GM10266 (cell line): Measurements from ENCODE around the gene CMBL.
A peak's percentile ranks its signal among the peaks of the same experiment; 100 is the strongest.
"Not testable (repeated sequence)": the region's sequence is repeated elsewhere in the genome, so short reads cannot be mapped to it uniquely, and the experiment has no call there.

Experiments used
- DNase-seq: peaks from one replicate; pipeline ENCODE4 v3.0.0; 2012; ENCODE audit errors: extremely low spot score
- TF ChIP-seq, protein P1 (sequence below): IDR thresholded peaks from 2 replicates; pipeline ENCODE4 v1.5.1; 2012; ENCODE audit warnings: mild to moderate bottlenecking, low read depth; ENCODE audit not compliant: control insufficient read depth, insufficient read depth; ENCODE audit errors: missing control alignments

The CMBL gene

DNA sequence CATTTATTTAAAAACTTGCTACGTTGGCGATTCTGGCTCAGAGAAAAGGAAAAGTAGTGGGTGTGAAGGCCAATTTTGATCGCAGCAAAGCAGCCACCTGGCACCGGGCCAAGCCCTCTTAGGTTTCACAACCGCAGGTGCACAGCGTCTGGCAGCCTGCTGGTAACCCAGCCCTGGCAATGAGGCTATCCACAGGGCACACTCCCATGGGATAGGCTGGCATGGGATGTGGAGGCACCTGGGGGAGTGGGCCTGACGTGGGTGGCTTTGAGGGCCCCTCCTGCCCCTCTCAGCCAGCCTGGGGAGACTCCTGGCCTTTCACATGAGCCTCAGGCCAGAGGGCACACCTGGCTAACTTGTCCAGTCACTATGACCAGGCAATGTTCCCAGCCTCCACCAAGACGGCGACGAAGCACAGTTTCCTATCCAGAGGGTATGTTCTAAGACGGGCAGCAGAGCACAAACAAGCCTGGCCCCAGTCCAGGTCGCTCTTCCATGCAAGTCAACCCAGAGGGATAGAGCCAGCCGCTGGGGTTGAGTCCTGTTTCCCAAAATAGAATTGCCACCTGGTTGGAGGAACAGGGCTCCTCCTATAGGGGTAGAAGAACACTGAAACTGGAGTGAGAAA is 19.0 kb downstream of the CMBL start:
- DNase-seq: no peak
- TF ChIP-seq, protein P1, sequence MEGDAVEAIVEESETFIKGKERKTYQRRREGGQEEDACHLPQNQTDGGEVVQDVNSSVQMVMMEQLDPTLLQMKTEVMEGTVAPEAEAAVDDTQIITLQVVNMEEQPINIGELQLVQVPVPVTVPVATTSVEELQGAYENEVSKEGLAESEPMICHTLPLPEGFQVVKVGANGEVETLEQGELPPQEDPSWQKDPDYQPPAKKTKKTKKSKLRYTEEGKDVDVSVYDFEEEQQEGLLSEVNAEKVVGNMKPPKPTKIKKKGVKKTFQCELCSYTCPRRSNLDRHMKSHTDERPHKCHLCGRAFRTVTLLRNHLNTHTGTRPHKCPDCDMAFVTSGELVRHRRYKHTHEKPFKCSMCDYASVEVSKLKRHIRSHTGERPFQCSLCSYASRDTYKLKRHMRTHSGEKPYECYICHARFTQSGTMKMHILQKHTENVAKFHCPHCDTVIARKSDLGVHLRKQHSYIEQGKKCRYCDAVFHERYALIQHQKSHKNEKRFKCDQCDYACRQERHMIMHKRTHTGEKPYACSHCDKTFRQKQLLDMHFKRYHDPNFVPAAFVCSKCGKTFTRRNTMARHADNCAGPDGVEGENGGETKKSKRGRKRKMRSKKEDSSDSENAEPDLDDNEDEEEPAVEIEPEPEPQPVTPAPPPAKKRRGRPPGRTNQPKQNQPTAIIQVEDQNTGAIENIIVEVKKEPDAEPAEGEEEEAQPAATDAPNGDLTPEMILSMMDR: no peak

GRCh38 chr5:10286862-10287227 is 20.9 kb downstream of the CMBL start:
- TF ChIP-seq, protein P1: no peak
- no peak for DNase-seq

DNA sequence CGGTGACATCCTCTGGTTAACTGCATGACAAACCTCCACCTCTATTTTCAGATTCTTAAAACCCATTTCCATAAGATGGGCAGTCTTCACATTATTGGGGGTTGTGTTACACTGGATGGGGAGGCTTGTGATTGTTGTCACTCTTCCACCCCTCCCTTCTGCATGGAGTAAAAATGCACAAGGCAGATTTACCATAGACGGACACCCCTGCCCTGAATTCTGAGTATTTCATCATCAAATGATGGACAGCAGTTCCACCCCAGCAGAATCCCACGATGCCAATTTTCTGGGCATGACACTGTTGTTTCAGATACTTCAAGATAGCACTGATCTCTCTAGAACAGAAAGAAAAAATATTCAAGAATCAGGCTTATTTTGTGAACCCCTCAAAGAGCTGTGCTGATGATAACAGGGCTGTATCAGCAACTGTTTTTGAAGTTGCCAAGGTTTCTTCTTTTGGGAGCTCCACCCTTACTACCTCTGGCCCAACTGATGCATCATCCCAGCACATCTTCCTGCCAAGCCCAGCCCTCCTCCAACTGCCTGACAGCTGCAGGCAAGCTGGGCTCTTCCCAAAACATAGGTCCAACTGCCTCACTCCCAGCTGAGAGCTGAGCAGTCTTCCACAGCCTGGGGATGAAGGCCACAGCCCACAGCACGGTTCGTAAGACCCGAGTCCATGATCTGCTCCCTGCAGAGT is 21.4 kb downstream of the CMBL start:
- no peak for DNase-seq
- TF ChIP-seq, protein P1: no peak

DNA sequence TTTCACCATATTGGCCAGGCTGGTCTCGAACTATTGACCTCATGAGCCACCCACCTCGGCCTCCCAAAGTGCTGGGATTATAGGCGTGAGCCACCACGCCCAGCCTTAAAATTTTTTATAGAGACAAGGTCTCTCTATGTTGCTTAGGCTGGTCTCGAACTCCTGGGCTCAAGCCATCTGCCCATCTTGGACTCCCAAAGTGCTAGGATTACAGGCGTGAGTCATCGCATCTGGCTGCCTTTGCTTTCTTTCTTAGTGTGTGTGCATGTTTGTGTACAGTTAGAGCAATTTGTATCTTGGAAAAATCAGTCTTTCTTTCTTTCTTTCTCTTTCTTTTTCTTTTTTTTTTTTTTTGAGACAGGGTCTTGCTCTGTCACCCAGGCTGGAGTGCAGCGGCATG is 22.3 kb downstream of the CMBL start:
- DNase-seq: not testable (repeated sequence)

DNA sequence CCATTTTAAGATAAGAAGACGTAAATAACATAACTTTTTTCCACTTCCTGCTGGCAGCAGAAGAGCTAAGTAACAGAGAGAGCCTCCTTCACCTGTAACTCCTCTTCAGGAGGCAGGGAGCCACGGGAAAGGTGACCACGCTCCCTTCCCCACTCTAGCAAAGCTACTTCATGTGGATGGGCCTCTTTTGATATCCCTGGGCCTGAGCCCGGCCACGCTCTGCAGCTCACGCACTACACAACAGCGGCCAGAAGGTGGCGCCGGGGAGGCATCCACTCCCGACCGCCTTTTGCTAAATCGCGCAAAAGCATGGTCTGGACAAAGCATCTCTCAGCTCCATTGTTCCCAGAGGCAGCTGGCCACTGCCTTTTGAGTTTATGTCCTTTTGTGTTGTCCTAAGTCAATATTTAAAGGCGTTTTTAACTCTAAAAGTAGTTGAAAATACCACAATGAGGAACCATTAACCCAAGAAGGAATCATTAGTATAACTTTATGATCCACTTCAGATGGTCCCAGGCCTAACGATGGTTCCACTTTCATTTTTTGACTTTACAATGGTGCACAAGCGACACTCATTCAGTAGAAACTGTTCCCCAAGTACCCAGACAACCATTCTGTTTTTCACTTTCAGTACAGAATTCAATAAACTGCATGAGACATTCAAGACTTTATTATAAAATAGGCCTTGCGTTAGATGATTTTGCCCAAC is 23.6 kb downstream of the CMBL start:
- TF ChIP-seq, protein P1: peak; percentile 91
- peak; percentile 73 for DNase-seq

- TF ChIP-seq, protein P1: no peak
- DNase-seq: no peak
Measured at GRCh38 chr5:10279925-10280720, 27.6 kb downstream of the CMBL start.

- TF ChIP-seq, protein P1: no peak
- no peak for DNase-seq
Measured at GRCh38 chr5:10279328-10279727, 28.4 kb downstream of the CMBL start.
